Fibroblast of villous mesenchyme (primary cell): ENCODE data around the gene TMEM260. TPM values are rescaled to one million over a fixed set of nuclear protein-coding genes. Genes with fewer than 3 reads are reported as not detected.
A peak's percentile ranks its signal among the peaks of the same experiment; 100 is the strongest.

ENCODE experiments used
- DNase-seq: peaks from one replicate; pipeline ENCODE4 v3.0.0-alpha.2; 2010; ENCODE audit warnings: low read depth
- H3K4me3 ChIP-seq: 2 replicates; pipeline ENCODE4 v1.5.1; 2011; ENCODE audit warnings: low read depth, mild to moderate bottlenecking, low read length
- total RNA-seq: library from RNA; depleted of rRNA; stranded (reverse); fragments of >200 nt; gene quantifications from 2 replicates; pipeline ENCODE4 v1.2.3, GENCODE V29; 2012
- TF ChIP-seq, protein P1 (sequence below): IDR thresholded peaks from 2 replicates; pipeline ENCODE4 v1.5.1; 2012; ENCODE audit warnings: low read depth, mild to moderate bottlenecking, low read length; ENCODE audit not compliant: insufficient read depth

Gene TMEM260
- total RNA-seq, result 13.5 and 19.9 TPM in 2 replicates

DNA sequence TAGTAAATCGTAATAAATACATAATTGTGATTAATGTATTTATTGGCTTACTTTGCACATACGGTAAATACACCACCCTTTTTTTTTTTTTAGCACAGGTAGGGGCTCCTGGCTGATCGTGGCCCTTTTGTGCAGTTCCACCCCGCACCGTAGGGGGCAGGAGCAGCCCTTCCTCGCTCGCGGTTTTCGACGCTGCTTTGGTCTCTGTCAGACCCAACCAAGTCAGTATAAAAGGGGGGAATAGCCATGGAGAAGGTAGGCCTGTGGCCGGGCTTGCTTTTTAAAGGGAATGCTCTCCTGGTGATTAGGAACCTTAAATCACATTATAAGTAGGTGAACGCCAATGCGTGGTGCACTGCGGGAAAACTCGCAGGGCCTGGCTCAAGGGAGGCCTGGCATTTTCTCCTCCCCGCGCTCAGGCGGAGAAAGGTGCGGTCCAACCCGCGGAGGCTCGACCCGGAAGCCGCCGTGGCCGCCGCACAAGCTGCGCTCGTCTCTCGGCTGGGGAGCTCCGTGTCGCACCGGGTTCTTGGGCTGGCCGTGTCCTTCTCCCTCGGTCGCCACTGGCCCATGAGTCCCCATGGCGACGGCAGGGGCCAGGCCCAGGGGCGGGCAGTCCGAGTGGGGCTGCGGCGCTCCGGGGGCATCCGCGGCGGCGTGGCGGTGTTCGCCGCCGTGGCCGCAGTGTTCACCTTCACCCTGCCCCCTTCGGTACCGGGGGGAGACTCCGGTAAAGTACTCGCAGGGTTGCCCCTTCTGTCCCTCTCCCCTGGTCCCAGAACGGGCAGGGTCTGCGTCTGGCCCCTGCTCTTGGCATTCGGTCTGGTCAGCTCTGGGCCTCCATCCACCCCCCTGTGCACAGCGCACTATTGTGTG, at the start of gene TMEM260:
Gene TMEM260, plus strand, starts transcription at position 454 of the 876 bp plus-strand sequence. Its CDS starts 117 bp downstream, at position 571.
- H3K4me3 ChIP-seq, result peak within 1 kb of the TSS; percentile 95
- TF ChIP-seq, protein P1, sequence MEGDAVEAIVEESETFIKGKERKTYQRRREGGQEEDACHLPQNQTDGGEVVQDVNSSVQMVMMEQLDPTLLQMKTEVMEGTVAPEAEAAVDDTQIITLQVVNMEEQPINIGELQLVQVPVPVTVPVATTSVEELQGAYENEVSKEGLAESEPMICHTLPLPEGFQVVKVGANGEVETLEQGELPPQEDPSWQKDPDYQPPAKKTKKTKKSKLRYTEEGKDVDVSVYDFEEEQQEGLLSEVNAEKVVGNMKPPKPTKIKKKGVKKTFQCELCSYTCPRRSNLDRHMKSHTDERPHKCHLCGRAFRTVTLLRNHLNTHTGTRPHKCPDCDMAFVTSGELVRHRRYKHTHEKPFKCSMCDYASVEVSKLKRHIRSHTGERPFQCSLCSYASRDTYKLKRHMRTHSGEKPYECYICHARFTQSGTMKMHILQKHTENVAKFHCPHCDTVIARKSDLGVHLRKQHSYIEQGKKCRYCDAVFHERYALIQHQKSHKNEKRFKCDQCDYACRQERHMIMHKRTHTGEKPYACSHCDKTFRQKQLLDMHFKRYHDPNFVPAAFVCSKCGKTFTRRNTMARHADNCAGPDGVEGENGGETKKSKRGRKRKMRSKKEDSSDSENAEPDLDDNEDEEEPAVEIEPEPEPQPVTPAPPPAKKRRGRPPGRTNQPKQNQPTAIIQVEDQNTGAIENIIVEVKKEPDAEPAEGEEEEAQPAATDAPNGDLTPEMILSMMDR, result peak; percentile 95
- DNase-seq, result peak; percentile 89

- TF ChIP-seq, protein P1, result no peak
- H3K4me3 ChIP-seq, result no peak overlapping the region
Observed at GRCh38 chr14:56532546-56532945, 47.1 kb upstream of the TMEM260 start.

GRCh38 chr14:56534656-56535055, 44.9 kb upstream of the TMEM260 start:
- TF ChIP-seq, protein P1, result no peak
- DNase-seq, result no peak
- no peak overlapping the region for H3K4me3 ChIP-seq

More at GRCh38 chr14:56532546-56532945, 47.1 kb upstream of the TMEM260 start:
- no peak for DNase-seq

DNA sequence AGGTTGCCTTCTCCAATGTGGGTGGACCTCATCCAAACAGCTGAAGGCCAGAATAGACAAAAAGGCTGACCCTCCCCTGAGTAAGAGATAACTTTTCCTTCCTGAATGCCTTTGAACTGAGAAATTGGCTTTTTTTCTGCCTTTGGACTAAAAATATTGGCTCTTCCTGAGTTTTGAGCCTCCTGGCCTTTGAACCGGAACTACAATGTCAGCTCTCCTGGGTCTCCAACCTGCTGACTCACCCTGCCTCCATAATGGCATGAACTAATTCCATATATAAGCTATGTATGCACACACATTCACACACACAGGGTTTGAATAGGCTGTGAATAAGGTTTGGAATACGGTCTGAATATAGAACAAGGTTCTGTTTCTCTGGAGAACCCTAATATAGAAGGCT, 39.7 kb upstream of the TMEM260 start:
- TF ChIP-seq, protein P1, result no peak
- no peak for DNase-seq

GRCh38 chr14:56543436-56543835, 36.2 kb upstream of the TMEM260 start:
- TF ChIP-seq, protein P1, result no peak
- H3K4me3 ChIP-seq, result no peak overlapping the region
- DNase-seq, result no peak

More for the DNA sequence above, 39.7 kb upstream of the TMEM260 start:
- no peak overlapping the region for H3K4me3 ChIP-seq

- peak; percentile 2 for DNase-seq
- no peak overlapping the region for H3K4me3 ChIP-seq
- TF ChIP-seq, protein P1, result no peak
Observed at GRCh38 chr14:56549721-56550120, 29.9 kb upstream of the TMEM260 start.
